ENCODE measurements around the gene APH1B.

Gene APH1B

DNA sequence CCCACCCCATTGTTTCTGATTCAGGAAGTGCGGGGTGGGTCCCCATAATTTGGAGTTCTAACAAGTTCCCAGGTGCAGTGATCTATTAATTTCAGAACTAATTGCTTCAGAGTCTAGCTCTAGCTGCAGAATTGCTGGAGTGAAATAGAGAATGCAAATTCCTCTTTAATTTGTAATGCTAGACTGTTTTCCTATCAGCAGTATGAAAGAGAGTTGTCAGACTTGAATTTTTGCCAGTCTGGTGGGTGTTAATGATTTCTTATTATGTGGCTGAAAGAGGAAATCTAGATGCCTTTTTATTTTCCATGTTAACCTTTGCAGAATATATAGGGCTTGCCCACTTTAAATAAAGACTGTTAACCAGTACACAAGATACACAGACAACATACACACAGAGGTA lies 23.7 kb downstream of the APH1B start:
- no peak overlapping the region for H3K4ac ChIP-seq (ENCODE audit: low read depth, low read length)
- no peaks in the 10 kb centered on the region for H3K27me3 ChIP-seq (ENCODE audit: insufficient read depth, low read length, poor library complexity)
- no peak overlapping the region for H2AK5ac ChIP-seq (ENCODE audit: low read length)
- WGBS (ENCODE audit: extremely low coverage, insufficient coverage, low lambda C conversion rate): no CpG with 5 or more reads among the region's 1 CpG
- H3K18ac ChIP-seq (ENCODE audit: low read length): peak overlapping the region; percentile 56
- H3K4me2 ChIP-seq (ENCODE audit: low read length): no peak overlapping the region
- no peak overlapping the region for H3K4me3 ChIP-seq (ENCODE audit: low read length)
- H3K4me1 ChIP-seq (ENCODE audit: control insufficient read depth, low read depth, low read length): no peaks in the 10 kb centered on the region
- H2BK5ac ChIP-seq (ENCODE audit: low read length): no peak overlapping the region
- peak overlapping the region; percentile 64 for H2BK15ac ChIP-seq (replicated peaks; ENCODE audit: low read depth)
- no peak overlapping the region for H3K23ac ChIP-seq (ENCODE audit: low read length)
- H3K36me3 ChIP-seq (ENCODE audit: control insufficient read depth, insufficient read depth, low read length): no peaks in the 10 kb centered on the region
- H3K79me2 ChIP-seq (ENCODE audit: control insufficient read depth, insufficient read depth, low read length): no peaks in the 10 kb centered on the region
- no peak overlapping the region for H4K8ac ChIP-seq (ENCODE audit: low read depth, low read length)
- H4K5ac ChIP-seq (ENCODE audit: low read length): no peak overlapping the region
- H2BK120ac ChIP-seq (ENCODE audit: low read depth, low read length): no peak overlapping the region
- DNase-seq: no peak
- no peak overlapping the region for H3K27ac ChIP-seq (ENCODE audit: low read depth, low read length)
- no peak overlapping the region for H3K9ac ChIP-seq (ENCODE audit: low read length)
- no peaks in the 10 kb centered on the region for H3K79me1 ChIP-seq (ENCODE audit: low read length)
- no peak overlapping the region for H3K56ac ChIP-seq (ENCODE audit: low read length)

DNA sequence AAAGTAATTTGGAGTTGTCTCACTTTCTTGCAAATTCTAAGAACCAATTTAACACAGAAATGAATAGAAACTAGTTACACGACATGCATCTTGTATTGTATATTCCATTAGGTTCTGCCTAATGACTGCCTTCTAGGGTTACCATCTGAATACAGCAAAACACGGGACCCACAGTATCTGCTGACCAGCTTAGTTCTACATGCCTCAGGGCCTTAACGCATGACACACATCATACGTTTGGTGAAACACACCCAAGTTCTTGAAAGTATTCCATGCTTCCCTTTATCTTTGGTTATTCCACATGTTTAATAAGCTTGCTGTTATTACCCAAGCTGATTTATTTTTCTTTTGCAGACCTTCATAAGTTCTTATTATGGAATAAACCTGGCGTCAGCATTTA lies 27.9 kb downstream of the APH1B start:
- Histone ChIP-seq H3K36me3 (ENCODE audit: control insufficient read depth, insufficient read depth, low read length) (no peaks in the 10 kb centered on the region), H2BK15ac (replicated peaks; ENCODE audit: low read depth) (no peak overlapping the region), H2AK5ac (ENCODE audit: low read length) (no peak overlapping the region), H3K18ac (ENCODE audit: low read length) (no peak overlapping the region), H3K79me2 (ENCODE audit: control insufficient read depth, insufficient read depth, low read length) (no peaks in the 10 kb centered on the region), H3K4me2 (ENCODE audit: low read length) (no peak overlapping the region), H3K9ac (ENCODE audit: low read length) (no peak overlapping the region), H3K79me1 (ENCODE audit: low read length) (no peaks in the 10 kb centered on the region), H3K56ac (ENCODE audit: low read length) (no peak overlapping the region), H3K27ac (ENCODE audit: low read depth, low read length) (no peak overlapping the region), H3K27me3 (ENCODE audit: insufficient read depth, low read length, poor library complexity) (no peaks in the 10 kb centered on the region), H2BK5ac (ENCODE audit: low read length) (no peak overlapping the region), H2BK120ac (ENCODE audit: low read depth, low read length) (no peak overlapping the region), H3K23ac (ENCODE audit: low read length) (no peak overlapping the region), H3K4ac (ENCODE audit: low read depth, low read length) (no peak overlapping the region), H4K5ac (ENCODE audit: low read length) (no peak overlapping the region), H4K8ac (ENCODE audit: low read depth, low read length) (no peak overlapping the region), H3K4me3 (ENCODE audit: low read length) (no peak overlapping the region), H3K4me1 (ENCODE audit: control insufficient read depth, low read depth, low read length) (no peaks in the 10 kb centered on the region)
- DNase-seq: no peak
- WGBS (ENCODE audit: extremely low coverage, insufficient coverage, low lambda C conversion rate): no CpG with 5 or more reads among the region's 5 CpGs

DNA sequence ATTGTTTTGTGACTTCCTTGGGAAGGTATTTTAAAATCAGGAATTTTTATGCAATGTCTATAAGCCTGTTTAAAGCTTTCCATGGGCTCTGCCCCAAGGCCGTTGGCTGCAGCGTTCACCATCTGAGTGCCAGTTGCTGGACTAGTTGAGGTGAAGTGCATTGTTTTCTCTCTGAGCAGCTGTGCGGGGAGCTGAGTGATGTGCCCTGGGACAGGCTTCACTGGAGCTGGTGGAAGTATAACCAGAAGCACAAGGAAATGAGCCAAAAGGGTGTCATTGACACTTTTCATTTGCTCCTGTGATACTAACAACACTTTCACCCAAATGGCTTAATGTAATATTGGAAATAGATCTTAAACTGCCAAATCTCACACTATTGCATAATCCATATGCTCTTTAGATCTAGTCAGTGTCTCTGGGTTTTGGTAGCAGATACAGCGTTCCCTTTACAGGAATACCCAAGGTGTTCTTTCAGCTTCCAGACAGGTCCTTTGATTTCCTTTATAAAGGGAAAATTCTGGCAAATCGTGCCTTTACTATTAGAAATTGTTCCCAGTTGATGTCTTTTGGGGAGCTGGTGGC lies 29.2 kb downstream of the APH1B start:
- Histone ChIP-seq H3K56ac (ENCODE audit: low read length) (no peak overlapping the region), H3K79me2 (ENCODE audit: control insufficient read depth, insufficient read depth, low read length) (no peaks in the 10 kb centered on the region), H3K23ac (ENCODE audit: low read length) (no peak overlapping the region), H3K9ac (ENCODE audit: low read length) (no peak overlapping the region), H3K4ac (ENCODE audit: low read depth, low read length) (no peak overlapping the region), H2AK5ac (ENCODE audit: low read length) (no peak overlapping the region), H3K4me1 (ENCODE audit: control insufficient read depth, low read depth, low read length) (no peaks in the 10 kb centered on the region), H3K36me3 (ENCODE audit: control insufficient read depth, insufficient read depth, low read length) (no peaks in the 10 kb centered on the region), H4K8ac (ENCODE audit: low read depth, low read length) (no peak overlapping the region), H3K79me1 (ENCODE audit: low read length) (no peaks in the 10 kb centered on the region), H2BK15ac (replicated peaks; ENCODE audit: low read depth) (no peak overlapping the region), H2BK120ac (ENCODE audit: low read depth, low read length) (no peak overlapping the region), H3K4me3 (ENCODE audit: low read length) (no peak overlapping the region), H3K18ac (ENCODE audit: low read length) (no peak overlapping the region), H4K5ac (ENCODE audit: low read length) (no peak overlapping the region), H2BK5ac (ENCODE audit: low read length) (no peak overlapping the region), H3K4me2 (ENCODE audit: low read length) (no peak overlapping the region), H3K27ac (ENCODE audit: low read depth, low read length) (no peak overlapping the region), H3K27me3 (ENCODE audit: insufficient read depth, low read length, poor library complexity) (no peaks in the 10 kb centered on the region)
- no peak for DNase-seq
- no CpG with 5 or more reads among the region's 5 CpGs for WGBS (ENCODE audit: extremely low coverage, insufficient coverage, low lambda C conversion rate)

DNA sequence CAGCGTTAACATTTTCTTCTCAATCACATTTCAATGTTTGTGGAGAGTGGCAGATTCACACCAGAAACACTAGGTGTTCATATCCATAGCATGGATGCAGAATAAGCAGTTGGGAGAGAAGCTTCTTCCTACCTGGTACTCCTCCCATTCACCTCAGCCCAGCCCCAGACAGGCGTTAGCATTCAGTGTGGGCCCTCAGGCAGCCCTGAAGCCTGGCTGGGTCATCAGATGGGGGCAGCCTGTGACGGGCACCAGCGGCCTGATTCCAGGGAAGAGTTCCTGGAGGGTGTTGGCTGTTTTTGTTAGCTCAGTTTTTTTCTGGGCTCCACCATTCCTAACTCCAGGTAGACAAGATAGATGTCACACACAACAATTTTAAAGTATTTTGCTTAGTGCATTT lies 31.1 kb downstream of the APH1B start:
- H3K4me3 ChIP-seq (ENCODE audit: low read length): no peak overlapping the region
- no peaks in the 10 kb centered on the region for H3K27me3 ChIP-seq (ENCODE audit: insufficient read depth, low read length, poor library complexity)
- no peak overlapping the region for H3K56ac ChIP-seq (ENCODE audit: low read length)
- H3K9ac ChIP-seq (ENCODE audit: low read length): no peak overlapping the region
- no peak overlapping the region for H3K18ac ChIP-seq (ENCODE audit: low read length)
- H3K4me1 ChIP-seq (ENCODE audit: control insufficient read depth, low read depth, low read length): no peaks in the 10 kb centered on the region
- no peak overlapping the region for H4K5ac ChIP-seq (ENCODE audit: low read length)
- WGBS (ENCODE audit: extremely low coverage, insufficient coverage, low lambda C conversion rate): no CpG with 5 or more reads among the region's 4 CpGs
- no peak overlapping the region for H3K4me2 ChIP-seq (ENCODE audit: low read length)
- no peaks in the 10 kb centered on the region for H3K79me1 ChIP-seq (ENCODE audit: low read length)
- H4K8ac ChIP-seq (ENCODE audit: low read depth, low read length): no peak overlapping the region
- no peaks in the 10 kb centered on the region for H3K79me2 ChIP-seq (ENCODE audit: control insufficient read depth, insufficient read depth, low read length)
- no peak for DNase-seq
- no peak overlapping the region for H2BK5ac ChIP-seq (ENCODE audit: low read length)
- H2BK15ac ChIP-seq (replicated peaks; ENCODE audit: low read depth): no peak overlapping the region
- H2BK120ac ChIP-seq (ENCODE audit: low read depth, low read length): no peak overlapping the region
- H3K36me3 ChIP-seq (ENCODE audit: control insufficient read depth, insufficient read depth, low read length): no peaks in the 10 kb centered on the region
- no peak overlapping the region for H3K23ac ChIP-seq (ENCODE audit: low read length)
- no peak overlapping the region for H2AK5ac ChIP-seq (ENCODE audit: low read length)
- no peak overlapping the region for H3K27ac ChIP-seq (ENCODE audit: low read depth, low read length)
- no peak overlapping the region for H3K4ac ChIP-seq (ENCODE audit: low read depth, low read length)

DNA sequence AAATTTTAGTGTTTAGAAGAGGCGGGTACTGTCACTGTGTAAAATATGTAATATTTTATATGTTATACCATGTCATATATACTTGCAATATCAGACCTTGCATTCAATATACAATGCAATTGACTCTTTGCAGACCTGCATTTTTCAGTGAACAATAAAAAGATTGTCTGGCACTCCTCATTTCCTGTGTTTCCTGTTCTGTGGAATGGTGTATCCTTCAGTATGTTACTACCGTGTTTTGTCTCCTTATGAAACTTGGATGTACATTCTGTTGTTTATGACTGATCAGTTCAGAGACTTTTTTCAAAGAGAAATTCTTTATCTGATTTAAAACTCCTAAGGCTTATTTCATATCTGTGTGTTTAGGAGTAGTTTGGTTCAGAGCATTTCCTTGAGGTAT lies 31.5 kb downstream of the APH1B start:
- H3K4ac ChIP-seq (ENCODE audit: low read depth, low read length): no peak overlapping the region
- no peaks in the 10 kb centered on the region for H3K79me1 ChIP-seq (ENCODE audit: low read length)
- H3K9ac ChIP-seq (ENCODE audit: low read length): no peak overlapping the region
- no peak overlapping the region for H3K18ac ChIP-seq (ENCODE audit: low read length)
- no peak overlapping the region for H2AK5ac ChIP-seq (ENCODE audit: low read length)
- no peak overlapping the region for H3K23ac ChIP-seq (ENCODE audit: low read length)
- no peaks in the 10 kb centered on the region for H3K27me3 ChIP-seq (ENCODE audit: insufficient read depth, low read length, poor library complexity)
- no peak for DNase-seq
- no peak overlapping the region for H2BK5ac ChIP-seq (ENCODE audit: low read length)
- H4K5ac ChIP-seq (ENCODE audit: low read length): no peak overlapping the region
- H3K79me2 ChIP-seq (ENCODE audit: control insufficient read depth, insufficient read depth, low read length): no peaks in the 10 kb centered on the region
- WGBS (ENCODE audit: extremely low coverage, insufficient coverage, low lambda C conversion rate): no CpG with 5 or more reads among the region's 2 CpGs
- no peak overlapping the region for H3K4me2 ChIP-seq (ENCODE audit: low read length)
- H3K36me3 ChIP-seq (ENCODE audit: control insufficient read depth, insufficient read depth, low read length): no peaks in the 10 kb centered on the region
- no peak overlapping the region for H4K8ac ChIP-seq (ENCODE audit: low read depth, low read length)
- no peak overlapping the region for H2BK15ac ChIP-seq (replicated peaks; ENCODE audit: low read depth)
- H3K27ac ChIP-seq (ENCODE audit: low read depth, low read length): no peak overlapping the region
- no peak overlapping the region for H3K56ac ChIP-seq (ENCODE audit: low read length)
- H3K4me3 ChIP-seq (ENCODE audit: low read length): no peak overlapping the region
- H2BK120ac ChIP-seq (ENCODE audit: low read depth, low read length): no peak overlapping the region
- H3K4me1 ChIP-seq (ENCODE audit: control insufficient read depth, low read depth, low read length): peaks cover under 1% of the 10 kb centered on the region

DNA sequence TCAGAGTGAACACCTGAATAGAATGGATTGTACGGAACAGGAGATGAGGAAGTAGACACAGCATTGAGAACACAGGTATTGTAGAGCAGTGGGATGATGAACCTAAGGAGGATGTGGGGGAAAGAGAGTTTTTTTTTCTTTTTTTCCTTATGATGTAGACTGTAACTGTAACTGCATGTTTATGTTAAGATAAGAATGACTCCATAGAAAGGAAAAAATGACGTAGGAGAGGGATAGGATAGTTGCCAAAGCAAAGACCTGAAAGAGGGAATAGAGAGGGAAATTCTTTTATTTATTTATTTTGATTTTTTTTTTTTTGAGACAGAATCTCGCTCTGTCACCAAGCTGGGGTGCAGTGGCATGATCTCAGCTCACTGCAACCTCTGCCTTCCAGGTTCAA lies 33.2 kb downstream of the APH1B start:
- no peak for DNase-seq
- Histone ChIP-seq H2BK120ac (ENCODE audit: low read depth, low read length) (no peak overlapping the region), H3K4me1 (ENCODE audit: control insufficient read depth, low read depth, low read length) (peaks cover 5% of the 10 kb centered on the region), H2AK5ac (ENCODE audit: low read length) (no peak overlapping the region), H3K79me2 (ENCODE audit: control insufficient read depth, insufficient read depth, low read length) (no peaks in the 10 kb centered on the region), H3K23ac (ENCODE audit: low read length) (no peak overlapping the region), H3K36me3 (ENCODE audit: control insufficient read depth, insufficient read depth, low read length) (no peaks in the 10 kb centered on the region), H3K18ac (ENCODE audit: low read length) (no peak overlapping the region), H2BK5ac (ENCODE audit: low read length) (no peak overlapping the region), H4K8ac (ENCODE audit: low read depth, low read length) (no peak overlapping the region), H4K5ac (ENCODE audit: low read length) (no peak overlapping the region), H3K27me3 (ENCODE audit: insufficient read depth, low read length, poor library complexity) (no peaks in the 10 kb centered on the region), H2BK15ac (replicated peaks; ENCODE audit: low read depth) (no peak overlapping the region), H3K56ac (ENCODE audit: low read length) (no peak overlapping the region), H3K9ac (ENCODE audit: low read length) (no peak overlapping the region), H3K79me1 (ENCODE audit: low read length) (no peaks in the 10 kb centered on the region), H3K4me3 (ENCODE audit: low read length) (no peak overlapping the region), H3K4me2 (ENCODE audit: low read length) (no peak overlapping the region), H3K27ac (ENCODE audit: low read depth, low read length) (no peak overlapping the region), H3K4ac (ENCODE audit: low read depth, low read length) (no peak overlapping the region)
- no CpG with 5 or more reads among the region's 3 CpGs for WGBS (ENCODE audit: extremely low coverage, insufficient coverage, low lambda C conversion rate)

Data from mesendoderm (in vitro differentiated cells).